NB4 (cell line): ENCODE measurements around the gene IGFBPL1.

Experiments
- POLR2A ChIP-seq: IDR thresholded peaks from 2 replicates; pipeline ENCODE4 v1.6.1; 2011; ENCODE audit warnings: mild to moderate bottlenecking; ENCODE audit not compliant: insufficient read length; ENCODE audit errors: extremely low read depth
- TF ChIP-seq, protein P1 (sequence below): IDR thresholded peaks from one replicate; pipeline ENCODE4 v1.5.1; 2012; ENCODE audit warnings: low read depth, low read length

DNA sequence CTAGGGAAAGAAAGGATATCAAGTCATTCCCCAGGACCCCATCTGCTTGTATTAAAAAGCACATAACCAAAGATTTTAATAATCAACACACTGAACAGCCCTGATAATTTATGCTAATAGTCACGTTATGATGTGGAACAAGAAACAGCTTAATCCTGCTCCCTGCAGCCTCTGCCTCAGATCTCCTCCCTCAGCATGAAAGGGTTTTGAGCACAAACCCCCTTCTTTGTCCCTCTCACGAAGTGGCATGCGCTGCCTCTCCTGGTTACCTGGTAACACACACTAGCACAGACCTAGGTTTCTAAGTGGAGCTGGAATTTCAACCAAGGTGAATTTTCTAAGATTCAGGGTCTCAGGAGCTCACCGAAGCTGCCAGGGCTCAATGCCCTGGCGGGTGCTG, 5.1 kb downstream of the IGFBPL1 start:
- TF ChIP-seq, protein P1, sequence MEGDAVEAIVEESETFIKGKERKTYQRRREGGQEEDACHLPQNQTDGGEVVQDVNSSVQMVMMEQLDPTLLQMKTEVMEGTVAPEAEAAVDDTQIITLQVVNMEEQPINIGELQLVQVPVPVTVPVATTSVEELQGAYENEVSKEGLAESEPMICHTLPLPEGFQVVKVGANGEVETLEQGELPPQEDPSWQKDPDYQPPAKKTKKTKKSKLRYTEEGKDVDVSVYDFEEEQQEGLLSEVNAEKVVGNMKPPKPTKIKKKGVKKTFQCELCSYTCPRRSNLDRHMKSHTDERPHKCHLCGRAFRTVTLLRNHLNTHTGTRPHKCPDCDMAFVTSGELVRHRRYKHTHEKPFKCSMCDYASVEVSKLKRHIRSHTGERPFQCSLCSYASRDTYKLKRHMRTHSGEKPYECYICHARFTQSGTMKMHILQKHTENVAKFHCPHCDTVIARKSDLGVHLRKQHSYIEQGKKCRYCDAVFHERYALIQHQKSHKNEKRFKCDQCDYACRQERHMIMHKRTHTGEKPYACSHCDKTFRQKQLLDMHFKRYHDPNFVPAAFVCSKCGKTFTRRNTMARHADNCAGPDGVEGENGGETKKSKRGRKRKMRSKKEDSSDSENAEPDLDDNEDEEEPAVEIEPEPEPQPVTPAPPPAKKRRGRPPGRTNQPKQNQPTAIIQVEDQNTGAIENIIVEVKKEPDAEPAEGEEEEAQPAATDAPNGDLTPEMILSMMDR: no peak
- no peak for TF ChIP-seq POLR2A
